ENCODE measurements around the gene RBM20. TPM values are rescaled to one million over a fixed set of nuclear protein-coding genes. Genes with fewer than 3 reads are reported as not detected.

RBM20 gene
- total RNA-seq, 4 donors from 2014 or later, result 0.62 to 7.4 (median 3.9) TPM

GRCh38 chr10:110694263-110694662 is 50.1 kb downstream of the RBM20 start:
- Histone ChIP-seq H3K27ac (no peak overlapping the region), H3K4me1 (no peaks in the 10 kb centered on the region), H3K27me3 (no peaks in the 10 kb centered on the region), H3K9me3 (no peaks in the 10 kb centered on the region), H3K4me3 (no peak overlapping the region), H3K36me3 (no peaks in the 10 kb centered on the region)
- WGBS, 2 donors (ENCODE audit: low coverage in 1 of 2), result 50 to 80% methylated on average over 1 of the region's 1 CpG
- ATAC-seq, result no peak
- TF ChIP-seq EP300 (IDR thresholded peaks at IDR 0.05) (no peak), CTCF (IDR thresholded peaks at IDR 0.05) (no peak), POLR2A (IDR thresholded peaks at IDR 0.05) (no peak), POLR2AphosphoS5 (IDR thresholded peaks at IDR 0.05) (no peak)

GRCh38 chr10:110694820-110695538 is 50.8 kb downstream of the RBM20 start:
- Histone ChIP-seq H3K4me3 (no peak overlapping the region), H3K9me3 (no peaks in the 10 kb centered on the region), H3K4me1 (no peaks in the 10 kb centered on the region), H3K27ac (no peak overlapping the region), H3K36me3 (no peaks in the 10 kb centered on the region), H3K27me3 (no peaks in the 10 kb centered on the region)
- no peak for TF ChIP-seq EP300 (IDR thresholded peaks at IDR 0.05)
- TF ChIP-seq POLR2A (IDR thresholded peaks at IDR 0.05), result no peak
- no peak for TF ChIP-seq POLR2AphosphoS5 (IDR thresholded peaks at IDR 0.05)
- no peak for TF ChIP-seq CTCF (IDR thresholded peaks at IDR 0.05)
- 49 to 66% methylated on average over 4 to 5 of the region's 5 CpGs for WGBS, 2 donors (ENCODE audit: low coverage in 1 of 2)
- no peak for ATAC-seq

- no peaks in the 10 kb centered on the region for H3K27me3 ChIP-seq
- H3K27ac ChIP-seq, result no peak overlapping the region
- H3K4me3 ChIP-seq, result no peak overlapping the region
- no peak for ATAC-seq
- no peaks in the 10 kb centered on the region for H3K36me3 ChIP-seq
- H3K9me3 ChIP-seq, result no peaks in the 10 kb centered on the region
- TF ChIP-seq EP300 (IDR thresholded peaks at IDR 0.05), result no peak
- TF ChIP-seq POLR2AphosphoS5 (IDR thresholded peaks at IDR 0.05), result no peak
- no peak for TF ChIP-seq POLR2A (IDR thresholded peaks at IDR 0.05)
- TF ChIP-seq CTCF (IDR thresholded peaks at IDR 0.05), result no peak
- 68 to 87% methylated on average over 2 of the region's 2 CpGs for WGBS, 2 donors (ENCODE audit: low coverage in 1 of 2)
- no peaks in the 10 kb centered on the region for H3K4me1 ChIP-seq
Observed at GRCh38 chr10:110695539-110695886, 51.4 kb downstream of the RBM20 start.

GRCh38 chr10:110696436-110696835 is 52.3 kb downstream of the RBM20 start:
- 75 to 100% methylated on average over 1 to 2 of the region's 4 CpGs for WGBS, 2 donors (ENCODE audit: low coverage in 1 of 2)
- Histone ChIP-seq H3K4me3 (no peak overlapping the region), H3K4me1 (no peaks in the 10 kb centered on the region), H3K36me3 (no peaks in the 10 kb centered on the region), H3K27ac (no peak overlapping the region), H3K27me3 (no peaks in the 10 kb centered on the region), H3K9me3 (no peaks in the 10 kb centered on the region)
- no peak for ATAC-seq
- no peak for TF ChIP-seq POLR2AphosphoS5 (IDR thresholded peaks at IDR 0.05)
- TF ChIP-seq POLR2A (IDR thresholded peaks at IDR 0.05), result no peak
- no peak for TF ChIP-seq CTCF (IDR thresholded peaks at IDR 0.05)
- TF ChIP-seq EP300 (IDR thresholded peaks at IDR 0.05), result no peak

GRCh38 chr10:110698340-110698739 is 54.2 kb downstream of the RBM20 start:
- no peaks in the 10 kb centered on the region for H3K36me3 ChIP-seq
- WGBS, 2 donors (ENCODE audit: low coverage in 1 of 2), result 64% methylated on average over 3 of the region's 5 CpGs; no CpG with 5 or more reads in 1 of the 2 donors
- TF ChIP-seq CTCF (IDR thresholded peaks at IDR 0.05) (no peak), POLR2A (IDR thresholded peaks at IDR 0.05) (no peak), EP300 (IDR thresholded peaks at IDR 0.05) (no peak), POLR2AphosphoS5 (IDR thresholded peaks at IDR 0.05) (no peak)
- H3K4me3 ChIP-seq, result no peak overlapping the region
- H3K9me3 ChIP-seq, result no peaks in the 10 kb centered on the region
- H3K4me1 ChIP-seq, result no peaks in the 10 kb centered on the region
- no peak overlapping the region for H3K27ac ChIP-seq
- no peaks in the 10 kb centered on the region for H3K27me3 ChIP-seq
- ATAC-seq, result no peak

Data from gastroesophageal sphincter (tissue), 4 donors.